WTC11 (cell line): Measurements from ENCODE around the gene WNK1.
"Not testable (repeated sequence)": the region's sequence is repeated elsewhere in the genome, so short reads cannot be mapped to it uniquely, and the experiment has no call there.

Experiments
- CTCF ChIP-seq: fragments of 200-600 bp; IDR thresholded peaks from 2 replicates; pipeline ENCODE4 v1.8.0; 2022; ENCODE audit warnings: antibody characterized with exemption
- SOX15 ChIP-seq: fragments of 250-450 bp; sonication (Bioruptor Pico); IDR thresholded peaks from 2 replicates; pipeline ENCODE4 v1.9.0; 2021; ENCODE audit warnings: mild to moderate bottlenecking

GRCh38 chr12:776772-777373 is 24.5 kb downstream of the WNK1 start:
- TF ChIP-seq CTCF; SOX15 (CRISPR knock-in tag): not testable (repeated sequence)
